K562 (cell line): ENCODE results near the gene IL17RA. TPM values are rescaled to one million over a fixed set of nuclear protein-coding genes. Genes with fewer than 3 reads are reported as not detected.

ENCODE experiments used
- ATF6 ChIP-seq: sonication (generic); formaldehyde crosslinking; IDR thresholded peaks from 2 replicates; pipeline ENCODE4 v1.4.0; 2020; ENCODE audit warnings: mild to moderate bottlenecking, missing genetic modification reagents
- CBFA2T3 ChIP-seq: fragments of 450-650 bp; IDR thresholded peaks from 2 replicates; pipeline ENCODE4 v1.6.1; 2017
- CTBP1 ChIP-seq: fragments of 450-650 bp; IDR thresholded peaks from 2 replicates; pipeline ENCODE4 v1.6.1; 2016; ENCODE audit warnings: borderline replicate concordance
- DNMT1 ChIP-seq: fragments of 450-650 bp; IDR thresholded peaks from 2 replicates; pipeline ENCODE4 v1.6.1; 2016; ENCODE audit warnings: antibody characterized with exemption, mild to moderate bottlenecking
- FOXK2 ChIP-seq, 2 experiments: fragments of 450-650 bp; IDR thresholded peaks in 1 of 2; conservative IDR thresholded peaks in 1 of 2; 2 replicates each; pipeline ENCODE4 v1.6.1; 2016; ENCODE audit warnings: low read depth in 2 of 2, mild to moderate bottlenecking in 1 of 2
- HINFP ChIP-seq: fragments of 450-650 bp; conservative IDR thresholded peaks from 2 replicates; pipeline ENCODE4 v1.6.1; 2016; ENCODE audit warnings: missing genetic modification characterization, low read depth, mild to moderate bottlenecking, control low read depth, missing compliant biosample characterization
- IFI16 ChIP-seq: fragments of 250-450 bp; sonication (Bioruptor Pico); IDR thresholded peaks from 2 replicates; pipeline ENCODE4 v2.1.2; 2022; ENCODE audit warnings: mild to moderate bottlenecking, inconsistent platforms
- JUND ChIP-seq, 2 experiments: IDR thresholded peaks; 2 replicates in 1 of 2; 3 replicates in 1 of 2; pipeline ENCODE4 v1.6.1; 2011; ENCODE audit warnings: borderline replicate concordance in 2 of 2, low read depth in 2 of 2, low read length in 2 of 2, improper control_type of control experiment in 1 of 2, missing biosample characterization in 1 of 2, missing genetic modification characterization in 1 of 2, missing genetic modification reagents in 1 of 2
- KDM1A ChIP-seq, 2 experiments: fragments of 450-650 bp; IDR thresholded peaks; 2 replicates each; pipeline ENCODE4 v1.6.1; 2016; ENCODE audit warnings: mild to moderate bottlenecking in 2 of 2
- MBD1 ChIP-seq: fragments of 250-450 bp; sonication (Bioruptor Pico); IDR thresholded peaks from 2 replicates; pipeline ENCODE4 v1.8.0; 2022; ENCODE audit warnings: inconsistent platforms
- MTA2 ChIP-seq: fragments of 450-650 bp; IDR thresholded peaks from 2 replicates; pipeline ENCODE4 v1.6.1; 2016; ENCODE audit warnings: low read depth
- RNF2 ChIP-seq: sonication (generic); IDR thresholded peaks from 2 replicates; pipeline ENCODE4 v1.6.1; 2016
- SAFB ChIP-seq: fragments of 200-400 bp; formaldehyde crosslinking; IDR thresholded peaks from 2 replicates; pipeline ENCODE4 v1.6.1; 2017; ENCODE audit warnings: low read depth, low read length, borderline replicate concordance
- SMARCE1 ChIP-seq: fragments of 450-650 bp; IDR thresholded peaks from 2 replicates; pipeline ENCODE4 v1.7.1; 2016; ENCODE audit warnings: mild to moderate bottlenecking
- SOX6 ChIP-seq: fragments of 450-650 bp; IDR thresholded peaks from 2 replicates; pipeline ENCODE4 v1.6.1; 2014; ENCODE audit warnings: mild to moderate bottlenecking
- SP2 ChIP-seq: IDR thresholded peaks from 2 replicates; pipeline ENCODE4 v1.6.1; 2011; ENCODE audit warnings: mild to moderate bottlenecking, low read depth, low read length, moderate library complexity; ENCODE audit not compliant: poor library complexity, severe bottlenecking; ENCODE audit errors: extremely low read depth
- TEAD1 ChIP-seq, 2 experiments: fragments of 450-650 bp in 1 of 2; sonication (generic) in 1 of 2; formaldehyde crosslinking; IDR thresholded peaks; 2 replicates each; pipeline versions ENCODE4 v1.4.0 to v1.8.0; 2020 to 2022; ENCODE audit warnings: mild to moderate bottlenecking in 2 of 2, missing genetic modification reagents in 1 of 2
- TEAD4 ChIP-seq, 2 experiments: sonication (generic) in 1 of 2; formaldehyde crosslinking in 1 of 2; IDR thresholded peaks; 2 replicates each; pipeline versions ENCODE4 v1.6.1 to v1.8.0; 2012 to 2022; ENCODE audit warnings: borderline replicate concordance in 1 of 2, inconsistent platforms in 1 of 2, low read length in 1 of 2, mild to moderate bottlenecking in 1 of 2, missing genetic modification reagents in 1 of 2
- ZNF41 ChIP-seq: fragments of 250-450 bp; sonication (Bioruptor Pico); conservative IDR thresholded peaks from 2 replicates; pipeline ENCODE4 v1.4.0; 2020; ENCODE audit warnings: mild to moderate bottlenecking
- ZNF695 ChIP-seq: fragments of 450-650 bp; formaldehyde crosslinking; IDR thresholded peaks from 2 replicates; pipeline ENCODE4 v1.4.0; 2020; ENCODE audit warnings: mild to moderate bottlenecking, moderate library complexity
- ZZZ3 ChIP-seq: fragments of 450-650 bp; IDR thresholded peaks from 2 replicates; pipeline ENCODE4 v1.6.1; 2016; ENCODE audit warnings: antibody characterized with exemption, mild to moderate bottlenecking, moderate library complexity
- polyA plus RNA-seq, 8 experiments: library from polyadenylated mRNA; depleted of rRNA in 4 of 8; stranded (reverse) in 5 of 8; unstranded in 3 of 8; fragments of >200 nt; fragmentation: Nextera tagmentation in 2 of 8; fragmentation: Illumina TruSeq in 1 of 8; extraction: Ambion mirVana in 2 of 8; extraction: Trizol in 1 of 8; gene quantifications; 2 replicates each; pipeline versions ENCODE4 v1.2.1 to v1.2.3, GENCODE V29; 2011 to 2014; ENCODE audit warnings: inconsistent platforms in 1 of 8, missing spikeins in 1 of 8
- total RNA-seq, 7 experiments: library from RNA; depleted of rRNA in 6 of 7; stranded (reverse); fragments of >200 nt in 6 of 7; fragmentation: Illumina TruSeq in 2 of 7; extraction: Trizol in 2 of 7; gene quantifications; 2 replicates each; pipeline versions ENCODE4 v1.2.1 to v1.2.3, GENCODE V29; 2011 to 2021; ENCODE audit warnings: low replicate concordance in 1 of 7
- TF ChIP-seq, protein P1 (sequence below): sonication (generic); formaldehyde crosslinking; IDR thresholded peaks from 2 replicates; pipeline ENCODE4 v1.8.1; 2023; ENCODE audit warnings: mild to moderate bottlenecking, missing genetic modification reagents

Gene IL17RA
- total and polyA plus RNA-seq, 9 of the 15 experiments (the other 6 are each of a cell fraction or from before 2014, with no cell fraction given): 0.17 to 11.8 (median 3.7) TPM

DNA sequence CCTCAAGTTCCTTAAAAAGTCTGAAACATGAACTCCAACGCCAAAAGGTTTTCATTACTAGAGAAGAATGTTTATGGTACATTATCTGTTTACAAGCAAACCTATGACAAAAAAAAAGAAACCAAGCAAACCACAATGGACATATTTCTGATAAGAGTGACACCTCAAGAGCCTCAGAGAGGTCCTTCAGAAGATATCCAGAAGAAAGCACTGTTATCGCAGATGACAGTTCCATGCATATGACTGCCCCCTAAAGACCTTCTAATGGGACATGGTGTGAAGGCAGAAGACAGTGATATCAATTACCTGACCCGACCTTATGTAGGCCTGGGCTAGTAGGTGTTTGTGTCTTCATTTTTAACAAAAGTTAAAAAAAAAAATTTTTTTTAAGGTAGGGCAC lies 71.1 kb downstream of the IL17RA start (continued):
- TF ChIP-seq, protein P1, sequence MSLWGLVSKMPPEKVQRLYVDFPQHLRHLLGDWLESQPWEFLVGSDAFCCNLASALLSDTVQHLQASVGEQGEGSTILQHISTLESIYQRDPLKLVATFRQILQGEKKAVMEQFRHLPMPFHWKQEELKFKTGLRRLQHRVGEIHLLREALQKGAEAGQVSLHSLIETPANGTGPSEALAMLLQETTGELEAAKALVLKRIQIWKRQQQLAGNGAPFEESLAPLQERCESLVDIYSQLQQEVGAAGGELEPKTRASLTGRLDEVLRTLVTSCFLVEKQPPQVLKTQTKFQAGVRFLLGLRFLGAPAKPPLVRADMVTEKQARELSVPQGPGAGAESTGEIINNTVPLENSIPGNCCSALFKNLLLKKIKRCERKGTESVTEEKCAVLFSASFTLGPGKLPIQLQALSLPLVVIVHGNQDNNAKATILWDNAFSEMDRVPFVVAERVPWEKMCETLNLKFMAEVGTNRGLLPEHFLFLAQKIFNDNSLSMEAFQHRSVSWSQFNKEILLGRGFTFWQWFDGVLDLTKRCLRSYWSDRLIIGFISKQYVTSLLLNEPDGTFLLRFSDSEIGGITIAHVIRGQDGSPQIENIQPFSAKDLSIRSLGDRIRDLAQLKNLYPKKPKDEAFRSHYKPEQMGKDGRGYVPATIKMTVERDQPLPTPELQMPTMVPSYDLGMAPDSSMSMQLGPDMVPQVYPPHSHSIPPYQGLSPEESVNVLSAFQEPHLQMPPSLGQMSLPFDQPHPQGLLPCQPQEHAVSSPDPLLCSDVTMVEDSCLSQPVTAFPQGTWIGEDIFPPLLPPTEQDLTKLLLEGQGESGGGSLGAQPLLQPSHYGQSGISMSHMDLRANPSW: no peak
- TF ChIP-seq SAFB (no peak), TEAD1 (CRISPR knock-in tag; IDR thresholded peaks at IDR 0.05) (peak in 1 of 2 experiments; percentile 66; a peak in 1 of 4 replicates), ZZZ3 (no peak), ATF6 (CRISPR knock-in tag) (no peak), ZNF41 (CRISPR knock-in tag) (no peak), KDM1A (IDR thresholded peaks at IDR 0.05) (peak; percentile 67 to 71; a peak in 3 of 4 replicates), RNF2 (no peak), MTA2 (0 out of 2 replicates have a peak, but pooled peaks have one; percentile 40), SOX6 (peak; percentile 90), JUND (IDR thresholded peaks at IDR 0.05; ENCODE audit: borderline replicate concordance, low read depth, low read length) (no peak), JUND (tag; IDR thresholded peaks at IDR 0.05; ENCODE audit: borderline replicate concordance, low read depth, low read length) (peak; percentile 27; the same call in 1 of the 3 replicates), SP2 (no peak), FOXK2 (conservative IDR thresholded peaks at IDR 0.05 in 1 of 2, IDR thresholded peaks at IDR 0.05 in 1 of 2; ENCODE audit: low read depth in 2 of 2) (no peak), MBD1 (no peak), CTBP1 (0 out of 2 replicates have a peak, but pooled peaks have one; percentile 42), CBFA2T3 (peak; percentile 87), TEAD4 (IDR thresholded peaks at IDR 0.05; ENCODE audit: low read length) (peak; percentile 49; the same call in 1 of the 2 replicates), TEAD4 (CRISPR knock-in tag; IDR thresholded peaks at IDR 0.05; ENCODE audit: borderline replicate concordance) (no peak), DNMT1 (no peak), SMARCE1 (peak; percentile 72; the same call in 1 of the 2 replicates), HINFP (tag) (no peak), IFI16 (CRISPR knock-in tag) (no peak), ZNF695 (CRISPR knock-in tag) (no peak)
